ENCODE data around the gene MTURN.
A peak's percentile ranks its signal among the peaks of the same experiment; 100 is the strongest.

Gene MTURN

GRCh38 chr7:30199271-30199670 lies 64.5 kb downstream of the MTURN start:
- no peak overlapping the region for H3K27ac ChIP-seq
- TF ChIP-seq CTCF (IDR thresholded peaks at IDR 0.05; ENCODE audit: low read depth, low read length, missing control alignments): no peak
- no peak for DNase-seq
- no peaks in the 10 kb centered on the region for H3K36me3 ChIP-seq (replicated peaks)
- H3K4me3 ChIP-seq (ENCODE audit: low read depth, low read length): no peak overlapping the region
- in situ Hi-C loops (cut with HindIII; ENCODE audit: low pct_ligation_motif_present, low sequenced_read_pairs): no loop called here
- H3K27me3 ChIP-seq (replicated peaks): no peaks in the 10 kb centered on the region

- TF ChIP-seq CTCF (IDR thresholded peaks at IDR 0.05; ENCODE audit: low read depth, low read length, missing control alignments): no peak
- no peak for DNase-seq
- H3K27ac ChIP-seq: no peak overlapping the region
- no peaks in the 10 kb centered on the region for H3K27me3 ChIP-seq (replicated peaks)
- no peak overlapping the region for H3K4me3 ChIP-seq (ENCODE audit: low read depth, low read length)
- H3K36me3 ChIP-seq (replicated peaks): no peaks in the 10 kb centered on the region
- in situ Hi-C loops (cut with HindIII; ENCODE audit: low pct_ligation_motif_present, low sequenced_read_pairs): no loop called here
Observed at GRCh38 chr7:30200591-30200990, 65.8 kb downstream of the MTURN start.

GRCh38 chr7:30201161-30201666 lies 66.4 kb downstream of the MTURN start:
- Histone ChIP-seq H3K36me3 (replicated peaks) (no peaks in the 10 kb centered on the region), H3K27ac (no peak overlapping the region), H3K27me3 (replicated peaks) (no peaks in the 10 kb centered on the region), H3K4me3 (ENCODE audit: low read depth, low read length) (no peak overlapping the region)
- TF ChIP-seq CTCF (IDR thresholded peaks at IDR 0.05; ENCODE audit: low read depth, low read length, missing control alignments): no peak
- DNase-seq: no peak
- in situ Hi-C loops (cut with HindIII; ENCODE audit: low pct_ligation_motif_present, low sequenced_read_pairs): no loop called here

- Histone ChIP-seq H3K27me3 (replicated peaks) (no peaks in the 10 kb centered on the region), H3K27ac (no peak overlapping the region), H3K36me3 (replicated peaks) (no peaks in the 10 kb centered on the region), H3K4me3 (ENCODE audit: low read depth, low read length) (no peak overlapping the region)
- DNase-seq: no peak
- in situ Hi-C loops (cut with HindIII; ENCODE audit: low pct_ligation_motif_present, low sequenced_read_pairs): no loop called here
- no peak for TF ChIP-seq CTCF (IDR thresholded peaks at IDR 0.05; ENCODE audit: low read depth, low read length, missing control alignments)
Observed at GRCh38 chr7:30201921-30202320, 67.1 kb downstream of the MTURN start.

- in situ Hi-C loops (cut with HindIII; ENCODE audit: low pct_ligation_motif_present, low sequenced_read_pairs): no loop called here
- no peak overlapping the region for H3K27ac ChIP-seq
- H3K27me3 ChIP-seq (replicated peaks): no peaks in the 10 kb centered on the region
- no peaks in the 10 kb centered on the region for H3K36me3 ChIP-seq (replicated peaks)
- no peak for DNase-seq
- H3K4me3 ChIP-seq (ENCODE audit: low read depth, low read length): no peak overlapping the region
- no peak for TF ChIP-seq CTCF (IDR thresholded peaks at IDR 0.05; ENCODE audit: low read depth, low read length, missing control alignments)
Observed at GRCh38 chr7:30202671-30203070, 67.9 kb downstream of the MTURN start.

GRCh38 chr7:30206491-30206890 lies 71.7 kb downstream of the MTURN start:
- DNase-seq: peak; percentile 25
- TF ChIP-seq CTCF (IDR thresholded peaks at IDR 0.05; ENCODE audit: low read depth, low read length, missing control alignments): no peak
- Histone ChIP-seq H3K27ac (no peak overlapping the region), H3K4me3 (ENCODE audit: low read depth, low read length) (no peak overlapping the region), H3K27me3 (replicated peaks) (no peaks in the 10 kb centered on the region), H3K36me3 (replicated peaks) (no peaks in the 10 kb centered on the region)
- in situ Hi-C loops (cut with HindIII; ENCODE audit: low pct_ligation_motif_present, low sequenced_read_pairs): no loop called here
